ENCODE data around the gene FYB1. TPM values are rescaled to one million over a fixed set of nuclear protein-coding genes. Genes with fewer than 3 reads are reported as not detected.

The FYB1 gene
- total RNA-seq, 4 donors from 2014 or later = 1.5 to 5.0 (median 2.7) TPM

DNA sequence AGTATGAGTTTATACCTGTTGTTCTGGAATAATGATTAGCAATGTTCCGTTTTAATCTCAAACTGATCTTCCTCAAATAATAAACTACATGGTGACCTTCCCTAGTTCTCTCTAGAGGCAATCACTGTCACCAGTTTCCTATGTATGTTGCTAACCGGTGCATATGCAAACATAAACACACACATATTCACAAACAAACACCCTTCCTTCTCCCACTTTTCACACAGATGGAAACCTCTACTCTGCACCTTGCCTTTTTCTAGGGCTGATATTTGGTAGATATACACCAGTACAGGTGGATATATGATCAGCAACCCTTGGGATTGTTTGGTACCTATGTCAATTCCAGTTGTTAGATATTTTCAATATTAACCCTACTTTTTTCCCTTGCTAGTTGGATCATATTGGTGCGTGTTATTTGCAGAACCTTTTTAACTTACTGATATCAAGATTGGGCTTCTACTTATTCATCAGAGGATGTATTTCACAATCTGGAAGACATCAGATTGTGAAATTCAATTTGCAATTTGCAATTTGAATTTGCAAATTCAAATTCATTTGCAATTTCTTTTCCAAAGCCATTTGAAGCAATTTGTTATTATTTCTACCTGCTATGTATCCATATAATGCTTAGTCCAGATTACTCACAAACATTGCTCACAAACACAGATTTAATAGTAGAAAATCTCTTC is 12.6 kb downstream of the FYB1 start:
- H3K4me3 ChIP-seq (ENCODE audit: low read depth, poor library complexity, severe bottlenecking) = no peak overlapping the region
- TF ChIP-seq, protein P1, sequence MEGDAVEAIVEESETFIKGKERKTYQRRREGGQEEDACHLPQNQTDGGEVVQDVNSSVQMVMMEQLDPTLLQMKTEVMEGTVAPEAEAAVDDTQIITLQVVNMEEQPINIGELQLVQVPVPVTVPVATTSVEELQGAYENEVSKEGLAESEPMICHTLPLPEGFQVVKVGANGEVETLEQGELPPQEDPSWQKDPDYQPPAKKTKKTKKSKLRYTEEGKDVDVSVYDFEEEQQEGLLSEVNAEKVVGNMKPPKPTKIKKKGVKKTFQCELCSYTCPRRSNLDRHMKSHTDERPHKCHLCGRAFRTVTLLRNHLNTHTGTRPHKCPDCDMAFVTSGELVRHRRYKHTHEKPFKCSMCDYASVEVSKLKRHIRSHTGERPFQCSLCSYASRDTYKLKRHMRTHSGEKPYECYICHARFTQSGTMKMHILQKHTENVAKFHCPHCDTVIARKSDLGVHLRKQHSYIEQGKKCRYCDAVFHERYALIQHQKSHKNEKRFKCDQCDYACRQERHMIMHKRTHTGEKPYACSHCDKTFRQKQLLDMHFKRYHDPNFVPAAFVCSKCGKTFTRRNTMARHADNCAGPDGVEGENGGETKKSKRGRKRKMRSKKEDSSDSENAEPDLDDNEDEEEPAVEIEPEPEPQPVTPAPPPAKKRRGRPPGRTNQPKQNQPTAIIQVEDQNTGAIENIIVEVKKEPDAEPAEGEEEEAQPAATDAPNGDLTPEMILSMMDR (IDR thresholded peaks at IDR 0.05) = no peak
- no peak for TF ChIP-seq POLR2A (IDR thresholded peaks at IDR 0.05)
- intact Hi-C loops (cut with DNase I; ENCODE audit: low total_unique reads) = no loop called here
- WGBS, 2 donors = 76 to 78% methylated on average over 3 of the region's 3 CpGs
- no peak for DNase-seq (ENCODE audit: low spot score in 2 of 2)

DNA sequence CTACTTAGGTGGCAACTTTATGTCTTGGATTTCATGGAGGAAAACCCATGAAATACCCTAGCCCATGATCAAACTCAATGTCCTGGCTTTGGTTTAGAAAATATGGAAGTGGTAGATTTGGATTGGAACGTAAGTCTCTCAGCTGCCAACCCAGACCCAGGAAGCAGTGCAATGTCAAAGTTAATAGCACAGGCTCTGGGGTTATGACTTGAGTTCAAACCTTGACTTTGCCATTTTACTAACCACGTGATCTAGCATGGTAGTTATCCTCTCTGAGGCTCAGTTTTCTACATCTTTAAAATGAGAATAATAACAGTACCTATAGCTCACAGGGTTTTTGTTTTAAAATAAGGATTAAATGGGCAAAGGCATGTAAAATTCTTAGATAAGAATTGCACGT is 13.8 kb downstream of the FYB1 start:
- intact Hi-C loops (cut with DNase I; ENCODE audit: low total_unique reads) = no loop called here
- TF ChIP-seq, protein P1 (IDR thresholded peaks at IDR 0.05) = no peak
- no peak for TF ChIP-seq POLR2A (IDR thresholded peaks at IDR 0.05)
- 81 to 82% methylated on average over 3 of the region's 3 CpGs for WGBS, 2 donors
- no peak for DNase-seq (ENCODE audit: low spot score in 2 of 2)
- H3K4me3 ChIP-seq (ENCODE audit: low read depth, poor library complexity, severe bottlenecking) = no peak overlapping the region

DNA sequence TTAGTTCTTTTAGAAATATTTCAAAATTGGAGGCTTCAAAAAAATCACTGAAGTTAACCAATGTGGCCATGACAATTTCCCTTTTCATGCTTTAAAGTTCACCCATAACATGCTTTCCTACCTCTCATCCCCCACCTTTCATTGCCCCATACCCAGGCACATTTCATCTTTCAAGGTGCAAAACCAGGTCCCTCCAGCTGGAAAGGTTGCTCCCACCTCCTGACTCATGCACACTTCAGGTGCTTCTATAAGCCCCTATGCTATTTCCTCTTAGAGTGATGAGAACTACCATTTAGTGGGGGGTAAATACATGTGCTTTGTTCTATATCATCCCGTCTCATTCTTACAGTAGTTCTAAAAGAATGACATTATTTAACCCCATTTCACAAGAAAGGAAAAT is 15.4 kb downstream of the FYB1 start:
- no peak for DNase-seq (ENCODE audit: low spot score in 2 of 2)

DNA sequence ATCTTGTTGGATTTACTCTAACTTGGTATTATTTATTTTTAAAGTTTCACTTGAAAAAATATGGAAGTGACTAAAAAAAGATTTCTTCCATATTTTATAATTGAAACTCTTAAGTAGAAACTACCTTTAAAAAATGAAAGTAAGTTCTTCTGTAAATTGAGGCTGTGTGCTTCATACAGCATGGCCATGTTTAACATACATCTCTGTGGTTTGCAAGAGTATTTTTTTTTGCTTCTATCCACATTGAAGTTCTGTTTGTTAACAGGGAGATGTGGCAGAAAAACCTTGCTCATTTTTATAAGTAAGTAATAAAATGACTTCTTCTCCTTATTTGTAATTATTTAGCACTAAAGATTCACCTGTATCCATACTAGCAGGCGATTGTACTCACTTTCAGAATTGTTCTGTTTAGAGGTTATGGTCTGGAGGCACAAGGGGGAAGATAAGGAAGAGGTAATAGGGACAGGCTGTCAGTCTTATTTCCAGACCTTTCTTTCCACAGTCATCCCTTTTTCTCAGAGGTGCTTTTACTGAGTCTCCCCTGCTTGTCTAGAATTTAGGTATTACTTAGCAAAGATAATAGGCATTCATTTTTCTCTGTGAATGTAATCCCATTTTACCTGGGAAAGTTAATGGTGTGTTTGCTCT is 16.0 kb downstream of the FYB1 start:
- WGBS, 2 donors = 83 to 96% methylated on average over 1 of the region's 1 CpG
- DNase-seq (ENCODE audit: low spot score in 2 of 2) = no peak
- no peak for TF ChIP-seq POLR2A (IDR thresholded peaks at IDR 0.05)
- TF ChIP-seq, protein P1 (IDR thresholded peaks at IDR 0.05) = no peak
- intact Hi-C loops (cut with DNase I; ENCODE audit: low total_unique reads) = no loop called here
- H3K4me3 ChIP-seq (ENCODE audit: low read depth, poor library complexity, severe bottlenecking) = no peak overlapping the region

More for the DNA sequence above, 15.4 kb downstream of the FYB1 start:
- WGBS, 2 donors = 86 to 88% methylated on average over 1 of the region's 1 CpG
- no peak overlapping the region for H3K4me3 ChIP-seq (ENCODE audit: low read depth, poor library complexity, severe bottlenecking)
- TF ChIP-seq POLR2A (IDR thresholded peaks at IDR 0.05) = no peak
- TF ChIP-seq, protein P1 (IDR thresholded peaks at IDR 0.05) = no peak
- intact Hi-C loops (cut with DNase I; ENCODE audit: low total_unique reads) = no loop called here

DNA sequence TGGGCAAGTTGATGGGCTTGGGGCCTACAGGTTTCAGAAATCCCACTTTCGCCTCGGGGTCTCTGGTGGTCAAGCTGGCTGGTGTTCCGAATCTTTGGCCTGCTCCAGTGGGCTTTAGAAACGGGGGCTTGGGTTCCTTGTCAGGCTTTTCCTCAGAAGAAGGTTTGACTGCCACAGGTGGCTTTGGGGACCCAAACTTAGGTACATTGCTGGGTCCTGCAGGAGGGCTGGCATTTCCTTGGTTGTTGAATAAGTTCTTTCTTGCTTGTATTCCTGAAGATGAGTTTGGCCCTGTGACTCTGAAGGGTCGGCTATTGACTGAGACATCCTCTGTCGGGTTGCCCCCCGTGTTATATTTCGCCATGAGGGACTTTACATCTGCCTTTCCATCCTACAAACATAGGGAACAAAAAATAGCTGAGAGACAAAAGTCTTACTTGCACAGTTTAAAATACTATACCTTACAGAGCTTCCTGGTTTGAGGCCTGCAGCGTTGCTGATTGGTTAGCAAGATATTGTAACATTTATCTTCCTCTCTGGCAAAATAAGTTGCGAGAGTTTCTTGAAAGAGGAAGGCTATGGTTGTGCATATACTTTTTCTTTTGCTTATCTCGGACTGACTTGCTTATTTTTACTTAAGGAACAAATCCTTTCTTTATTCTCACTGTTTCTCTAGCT is 16.6 kb downstream of the FYB1 start:
- intact Hi-C loops (cut with DNase I; ENCODE audit: low total_unique reads) = no loop called here
- peak in 1 of 2 donors; percentile 64 for DNase-seq (ENCODE audit: low spot score in 2 of 2)
- no peak overlapping the region for H3K4me3 ChIP-seq (ENCODE audit: low read depth, poor library complexity, severe bottlenecking)
- WGBS, 2 donors = 86 to 88% methylated on average over 11 of the region's 11 CpGs
- no peak for TF ChIP-seq POLR2A (IDR thresholded peaks at IDR 0.05)
- TF ChIP-seq, protein P1 (IDR thresholded peaks at IDR 0.05) = no peak

All from lower leg skin (tissue), 4 donors.